Measurements from ENCODE around the gene RANBP17.

GRCh38 chr5:171309276-171310211 is 447.7 kb downstream of the RANBP17 start:
- TF ChIP-seq CREB5 (CRISPR knock-in tag; IDR thresholded peaks at IDR 0.05; ENCODE audit: low read depth) (no peak), ZC3H10 (CRISPR knock-in tag; IDR thresholded peaks at IDR 0.05) (no peak), GLIS3 (CRISPR knock-in tag; IDR thresholded peaks at IDR 0.05) (no peak), ZFP30 (CRISPR knock-in tag; IDR thresholded peaks at IDR 0.05) (no peak), ZNF70 (CRISPR knock-in tag; IDR thresholded peaks at IDR 0.05) (no peak), RARB (CRISPR knock-in tag; IDR thresholded peaks at IDR 0.05) (no peak), TSHZ2 (CRISPR knock-in tag; IDR thresholded peaks at IDR 0.05) (no peak), PATZ1 (CRISPR knock-in tag; IDR thresholded peaks at IDR 0.05; ENCODE audit: borderline replicate concordance) (no peak), CSDC2 (CRISPR knock-in tag; IDR thresholded peaks at IDR 0.05) (no peak), ISL1 (CRISPR knock-in tag; IDR thresholded peaks at IDR 0.05) (no peak)

Measured in SK-N-SH treated with all-trans-retinoic acid at 6 μM for 48 hours (cell line).